ENCODE data around the gene MED29. TPM values are rescaled to one million over a fixed set of nuclear protein-coding genes. Genes with fewer than 3 reads are reported as not detected.

MED29 gene
- total and polyA plus RNA-seq, 2 donors (not counting 1 experiment from before 2014, with no cell fraction given), result 33.0 to 47.5 TPM

- no peaks in the 10 kb centered on the region for H4K20me1 ChIP-seq (ENCODE audit: control insufficient read depth, insufficient read depth, low read length, poor library complexity, severe bottlenecking)
- H3K9ac ChIP-seq (ENCODE audit: low read length), result peak overlapping the region; percentile 40
- ChIA-PET POLR2A (no interaction called here), CTCF (interaction anchor here (1.0 to 1.7 kb wide), 2 partner anchors 22 to 242 kb away, joined by 4 read pairs; partner anchors contain the start of gene SAMD4B)
- peak overlapping the region; percentile 24 for H2AFZ ChIP-seq (ENCODE audit: insufficient read depth, low read depth, low read length, poor library complexity, severe bottlenecking)
- H3K9me3 Mint-ChIP-seq (ENCODE audit: insufficient read depth), result no peaks in the 10 kb centered on the region
- peak overlapping the region; percentile 70 for H3K4me3 Mint-ChIP-seq
- peak overlapping the region; percentile 79 to 85 for H3K27ac ChIP-seq (ENCODE audit: low read length in 2 of 2)
- WGBS (ENCODE audit: insufficient coverage), result 20% methylated on average over 2 of the region's 5 CpGs
- H3K4me1 Mint-ChIP-seq, result peaks cover 36% of the 10 kb centered on the region
- peaks cover 0 to 38% of the 10 kb centered on the region in 2 experiments for H3K36me3 ChIP-seq (replicated peaks in 1 of 2; ENCODE audit: control extremely low read depth in 1 of 2, control insufficient read depth in 1 of 2, extremely low read depth in 1 of 2, insufficient read depth in 2 of 2, low read length in 1 of 2)
- DNase-seq (peak; percentile 55), ATAC-seq (ENCODE audit: low read depth) (peak; percentile 90)
- peaks cover 12% of the 10 kb centered on the region for H3K79me2 ChIP-seq (ENCODE audit: control insufficient read depth, insufficient read depth, low read length)
- peak overlapping the region; percentile 96 for H3K27ac Mint-ChIP-seq
- peak overlapping the region; percentile 69 for H3K4me2 ChIP-seq (replicated peaks; ENCODE audit: low read depth, low read length, poor library complexity, severe bottlenecking)
- H3K27me3 Mint-ChIP-seq, result no peaks in the 10 kb centered on the region
- no peaks in the 10 kb centered on the region for H3K27me3 ChIP-seq (replicated peaks in 1 of 4; ENCODE audit: control extremely low read depth in 1 of 4, control insufficient read depth in 3 of 4, insufficient read depth in 4 of 4, low read length in 3 of 4)
- H3K9me3 ChIP-seq (ENCODE audit: control extremely low read depth in 1 of 3, control insufficient read depth in 2 of 3, insufficient read depth in 1 of 3, low read length in 2 of 3), result no peaks in the 10 kb centered on the region
- intact Hi-C loops (cut with micrococcal nuclease), result no loop called here
- H3K4me3 ChIP-seq (ENCODE audit: control extremely low read depth in 1 of 5, extremely low read depth in 1 of 5, insufficient read depth in 1 of 5, low read depth in 2 of 5, low read length in 4 of 5), result peak overlapping the region in 2 of 5 experiments; percentile 9 to 43
- peaks cover 26 to 36% of the 10 kb centered on the region in 2 donors for H3K4me1 ChIP-seq (ENCODE audit: control insufficient read depth in 2 of 2, insufficient read depth in 2 of 2, low read length in 2 of 2)
- TF ChIP-seq EZH2 (IDR thresholded peaks at IDR 0.05; ENCODE audit: borderline replicate concordance, insufficient read depth, low read depth, low read length, poor library complexity, severe bottlenecking), result no peak
- TF ChIP-seq, protein P1, sequence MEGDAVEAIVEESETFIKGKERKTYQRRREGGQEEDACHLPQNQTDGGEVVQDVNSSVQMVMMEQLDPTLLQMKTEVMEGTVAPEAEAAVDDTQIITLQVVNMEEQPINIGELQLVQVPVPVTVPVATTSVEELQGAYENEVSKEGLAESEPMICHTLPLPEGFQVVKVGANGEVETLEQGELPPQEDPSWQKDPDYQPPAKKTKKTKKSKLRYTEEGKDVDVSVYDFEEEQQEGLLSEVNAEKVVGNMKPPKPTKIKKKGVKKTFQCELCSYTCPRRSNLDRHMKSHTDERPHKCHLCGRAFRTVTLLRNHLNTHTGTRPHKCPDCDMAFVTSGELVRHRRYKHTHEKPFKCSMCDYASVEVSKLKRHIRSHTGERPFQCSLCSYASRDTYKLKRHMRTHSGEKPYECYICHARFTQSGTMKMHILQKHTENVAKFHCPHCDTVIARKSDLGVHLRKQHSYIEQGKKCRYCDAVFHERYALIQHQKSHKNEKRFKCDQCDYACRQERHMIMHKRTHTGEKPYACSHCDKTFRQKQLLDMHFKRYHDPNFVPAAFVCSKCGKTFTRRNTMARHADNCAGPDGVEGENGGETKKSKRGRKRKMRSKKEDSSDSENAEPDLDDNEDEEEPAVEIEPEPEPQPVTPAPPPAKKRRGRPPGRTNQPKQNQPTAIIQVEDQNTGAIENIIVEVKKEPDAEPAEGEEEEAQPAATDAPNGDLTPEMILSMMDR (IDR thresholded peaks at IDR 0.05), result no peak
These were observed 27.2 kb upstream of the MED29 start for GRCh38 chr19:39363901-39364457.

DNA sequence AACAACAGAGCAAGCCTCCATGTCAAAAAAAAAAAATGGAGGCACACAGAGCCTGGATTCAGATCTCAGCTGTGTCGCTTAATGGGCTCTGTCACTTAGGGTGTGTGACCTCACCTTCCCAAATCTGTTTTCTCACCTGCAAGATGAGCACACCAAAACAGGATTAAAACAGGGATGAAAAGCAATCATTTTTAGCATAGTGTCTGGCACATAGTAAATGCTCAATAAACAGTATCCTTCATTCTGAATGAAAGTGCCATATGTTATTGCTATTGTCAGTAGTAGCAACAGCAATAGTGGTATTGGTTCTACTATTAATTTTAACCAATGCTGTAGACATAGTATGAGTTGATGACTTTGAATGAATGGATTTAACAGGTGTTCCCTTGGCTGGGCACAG is 25.6 kb upstream of the MED29 start:
- DNase-seq (no peak), ATAC-seq (ENCODE audit: low read depth) (no peak)
- Histone ChIP-seq H3K36me3 (replicated peaks in 1 of 2; ENCODE audit: control extremely low read depth in 1 of 2, control insufficient read depth in 1 of 2, extremely low read depth in 1 of 2, insufficient read depth in 2 of 2, low read length in 1 of 2) (peaks cover 2 to 40% of the 10 kb centered on the region in 2 experiments), H3K4me3 (ENCODE audit: control extremely low read depth in 1 of 5, extremely low read depth in 1 of 5, insufficient read depth in 1 of 5, low read depth in 2 of 5, low read length in 4 of 5) (no peak overlapping the region), H4K20me1 (ENCODE audit: control insufficient read depth, insufficient read depth, low read length, poor library complexity, severe bottlenecking) (no peaks in the 10 kb centered on the region), H2AFZ (ENCODE audit: insufficient read depth, low read depth, low read length, poor library complexity, severe bottlenecking) (no peak overlapping the region), H3K27me3 (replicated peaks in 1 of 4; ENCODE audit: control extremely low read depth in 1 of 4, control insufficient read depth in 3 of 4, insufficient read depth in 4 of 4, low read length in 3 of 4) (no peaks in the 10 kb centered on the region), H3K9ac (ENCODE audit: low read length) (no peak overlapping the region), H3K4me2 (replicated peaks; ENCODE audit: low read depth, low read length, poor library complexity, severe bottlenecking) (no peak overlapping the region), H3K9me3 (ENCODE audit: control extremely low read depth in 1 of 3, control insufficient read depth in 2 of 3, insufficient read depth in 1 of 3, low read length in 2 of 3) (no peaks in the 10 kb centered on the region), H3K79me2 (ENCODE audit: control insufficient read depth, insufficient read depth, low read length) (peaks cover 15% of the 10 kb centered on the region), H3K4me1 (ENCODE audit: control insufficient read depth in 2 of 2, insufficient read depth in 2 of 2, low read length in 2 of 2) (peaks cover 26 to 36% of the 10 kb centered on the region in 2 donors), H3K27ac (ENCODE audit: low read length in 2 of 2) (no peak overlapping the region)
- ChIA-PET POLR2A (no interaction called here), CTCF (interaction anchor here (0.6 to 0.7 kb wide), 3 partner anchors 10 to 171 kb away, joined by 3 read pairs; no protein-coding TSS in a partner anchor)
- Mint-ChIP-seq H3K4me1 (peaks cover 36% of the 10 kb centered on the region), H3K9me3 (ENCODE audit: insufficient read depth) (no peaks in the 10 kb centered on the region), H3K27ac (no peak overlapping the region), H3K27me3 (no peaks in the 10 kb centered on the region), H3K4me3 (no peak overlapping the region)
- intact Hi-C loops (cut with micrococcal nuclease), result no loop called here
- no peak for TF ChIP-seq EZH2 (IDR thresholded peaks at IDR 0.05; ENCODE audit: borderline replicate concordance, insufficient read depth, low read depth, low read length, poor library complexity, severe bottlenecking)
- TF ChIP-seq, protein P1 (IDR thresholded peaks at IDR 0.05), result no peak
- WGBS (ENCODE audit: insufficient coverage), result 100% methylated on average over 1 of the region's 1 CpG

All from B cell (primary cell).